ENCODE results near the gene WNT5A. TPM values are rescaled to one million over a fixed set of nuclear protein-coding genes. Genes with fewer than 3 reads are reported as not detected.

Gene WNT5A
- total and polyA plus RNA-seq, 2 of the 4 experiments (the other 2 are of a cell fraction), result 224 to 231 TPM

DNA sequence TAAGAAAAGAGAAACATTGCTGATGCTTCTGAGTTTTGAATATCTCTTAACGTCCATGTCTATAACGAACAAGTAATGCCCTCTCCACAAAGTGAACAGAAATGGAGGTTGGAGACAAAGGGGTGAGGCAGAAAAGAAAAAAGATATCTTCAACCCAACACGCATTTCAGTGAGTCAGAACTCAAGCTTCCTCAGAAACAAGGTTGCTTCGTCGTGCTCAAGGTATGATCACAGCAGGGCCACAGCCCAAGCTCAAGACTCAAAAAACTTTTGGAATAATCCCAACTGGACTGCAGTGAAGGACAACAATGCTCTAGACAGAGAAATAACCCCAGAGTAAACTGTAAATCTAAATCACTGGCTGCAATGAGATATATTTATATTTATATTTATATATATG, 18.9 kb downstream of the WNT5A start (continued):
- TF ChIP-seq, protein P1, sequence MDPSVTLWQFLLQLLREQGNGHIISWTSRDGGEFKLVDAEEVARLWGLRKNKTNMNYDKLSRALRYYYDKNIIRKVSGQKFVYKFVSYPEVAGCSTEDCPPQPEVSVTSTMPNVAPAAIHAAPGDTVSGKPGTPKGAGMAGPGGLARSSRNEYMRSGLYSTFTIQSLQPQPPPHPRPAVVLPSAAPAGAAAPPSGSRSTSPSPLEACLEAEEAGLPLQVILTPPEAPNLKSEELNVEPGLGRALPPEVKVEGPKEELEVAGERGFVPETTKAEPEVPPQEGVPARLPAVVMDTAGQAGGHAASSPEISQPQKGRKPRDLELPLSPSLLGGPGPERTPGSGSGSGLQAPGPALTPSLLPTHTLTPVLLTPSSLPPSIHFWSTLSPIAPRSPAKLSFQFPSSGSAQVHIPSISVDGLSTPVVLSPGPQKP (IDR thresholded peaks at IDR 0.05; ENCODE audit: borderline replicate concordance, low read depth, low read length), result no peak
- TF ChIP-seq CEBPB (IDR thresholded peaks at IDR 0.05; ENCODE audit: low read depth, low read length) (no peak), BHLHE40 (IDR thresholded peaks at IDR 0.05; ENCODE audit: low read depth, low read length) (no peak), RAD21 (IDR thresholded peaks at IDR 0.05; ENCODE audit: low read length) (no peak), RCOR1 (IDR thresholded peaks at IDR 0.05; ENCODE audit: insufficient replicate concordance, low read length) (no peak)

Data from IMR-90 (cell line).